HG03060 (cell line): ENCODE data around the gene MAGEB4.

Experiments used
- ATAC-seq: cut with Tn5 transposase; IDR thresholded peaks from one replicate; pipeline ENCODE4 v1.9.1; 2021; ENCODE audit warnings: low read depth, moderate number of reproducible peaks; ENCODE audit not compliant: unreplicated experiment

The MAGEB4 gene

DNA sequence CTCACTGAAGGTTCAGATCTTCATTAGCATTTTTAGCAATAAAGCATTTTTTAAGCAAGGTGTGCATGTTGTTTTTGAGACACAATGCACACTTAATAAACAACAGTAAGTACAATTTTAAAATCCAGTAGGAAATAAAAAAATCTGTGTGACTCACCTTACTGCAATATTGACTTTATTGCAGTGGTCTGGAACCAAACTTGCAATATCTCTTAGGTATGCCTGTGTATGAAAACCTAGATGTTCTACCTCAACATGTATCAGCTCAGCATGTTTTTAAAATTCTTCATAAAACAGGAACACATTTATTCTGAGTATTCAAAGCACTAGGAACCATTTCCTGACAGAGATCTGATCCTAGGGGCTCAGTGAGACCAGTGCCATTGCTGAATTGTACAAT is 40.7 kb downstream of the MAGEB4 start:
- ATAC-seq = no peak

DNA sequence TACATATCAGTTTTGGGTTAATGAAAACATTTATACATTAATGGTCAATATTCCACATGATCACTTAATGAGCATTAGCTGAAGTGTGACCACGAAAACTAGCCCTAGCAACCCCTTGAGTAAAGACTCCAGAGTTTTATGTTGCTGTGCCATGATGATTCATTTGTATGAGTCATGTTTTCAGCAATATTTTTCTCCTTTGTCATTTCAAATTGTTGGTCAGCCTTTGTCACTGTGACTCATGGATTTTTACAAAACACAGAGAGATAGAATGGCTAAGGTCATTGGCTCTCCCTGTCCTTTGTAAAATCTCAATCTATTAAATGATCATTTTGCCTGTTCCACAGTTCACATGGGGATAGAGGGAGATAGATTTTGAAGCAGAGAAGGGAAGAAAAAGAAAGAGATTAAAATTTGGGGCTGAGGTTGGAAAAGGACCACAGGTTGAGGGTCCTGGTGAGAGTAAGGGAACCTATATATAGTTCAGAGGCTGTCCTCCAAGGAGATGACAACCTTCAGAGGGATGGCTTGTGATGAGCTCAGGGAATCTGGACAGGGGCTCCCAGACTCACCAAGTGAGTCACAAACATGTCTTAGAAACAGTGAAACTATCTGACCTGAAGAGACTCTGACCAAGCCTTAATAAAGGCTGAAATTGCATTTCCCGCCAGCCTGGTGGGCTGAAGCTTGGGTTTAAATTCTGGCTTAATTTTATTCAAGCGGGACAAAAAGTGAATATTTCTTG is 41.8 kb downstream of the MAGEB4 start:
- no peak for ATAC-seq
